ENCODE data around the gene KCNA4.
"Not testable (repeated sequence)": the region's sequence is repeated elsewhere in the genome, so short reads cannot be mapped to it uniquely, and the experiment has no call there.

Gene KCNA4

GRCh38 chr11:29996016-29996415, 20.8 kb downstream of the KCNA4 start:
- DNase-seq (ENCODE audit: low spot score): no peak

GRCh38 chr11:29989174-29989970, 27.5 kb downstream of the KCNA4 start:
- no peak for DNase-seq (ENCODE audit: low spot score)

- no peak for DNase-seq (ENCODE audit: low spot score)
These were observed 31.6 kb downstream of the KCNA4 start for GRCh38 chr11:29985248-29985647.

GRCh38 chr11:29984544-29984943, 32.3 kb downstream of the KCNA4 start:
- DNase-seq (ENCODE audit: low spot score): no peak

- DNase-seq (ENCODE audit: low spot score): no peak
These were observed 38.3 kb downstream of the KCNA4 start for GRCh38 chr11:29978549-29978948.

GRCh38 chr11:29975580-29975979, 41.2 kb downstream of the KCNA4 start:
- DNase-seq (ENCODE audit: low spot score): not testable (repeated sequence)

GRCh38 chr11:29963796-29964195, 53.0 kb downstream of the KCNA4 start:
- no peak for DNase-seq (ENCODE audit: low spot score)

- DNase-seq (ENCODE audit: low spot score): no peak
These were observed 53.8 kb downstream of the KCNA4 start for GRCh38 chr11:29963036-29963435.

- DNase-seq (ENCODE audit: low spot score): no peak
These were observed 54.6 kb downstream of the KCNA4 start for GRCh38 chr11:29962243-29962642.
